ENCODE measurements around the gene SLC16A10.

SLC16A10 gene

GRCh38 chr6:111276335-111276734 lies 189.0 kb downstream of the SLC16A10 start:
- Histone ChIP-seq H3K4me1 (ENCODE audit: low read depth, poor library complexity, severe bottlenecking) (no peaks in the 10 kb centered on the region), H4K20me1 (ENCODE audit: insufficient read depth) (no peaks in the 10 kb centered on the region), H3K4me3 (IDR thresholded peaks at IDR 0.05; ENCODE audit: insufficient read depth, low read depth, low read length) (no peak overlapping the region), H3K79me2 (ENCODE audit: insufficient read depth, low read depth) (no peaks in the 10 kb centered on the region), H2AFZ (ENCODE audit: low read depth) (no peak overlapping the region), H3K27ac (no peak overlapping the region), H3K36me3 (ENCODE audit: insufficient read depth) (no peaks in the 10 kb centered on the region), H3K27me3 (ENCODE audit: insufficient read depth, low read depth) (no peaks in the 10 kb centered on the region), H3K4me2 (no peak overlapping the region), H3K9ac (no peak overlapping the region)
- TF ChIP-seq CTCF (conservative IDR thresholded peaks at IDR 0.05; ENCODE audit: low read depth, low read length), result no peak

- Histone ChIP-seq H2AFZ (ENCODE audit: low read depth) (no peak overlapping the region), H3K79me2 (ENCODE audit: insufficient read depth, low read depth) (no peaks in the 10 kb centered on the region), H3K27me3 (ENCODE audit: insufficient read depth, low read depth) (no peaks in the 10 kb centered on the region), H3K36me3 (ENCODE audit: insufficient read depth) (no peaks in the 10 kb centered on the region), H3K4me3 (IDR thresholded peaks at IDR 0.05; ENCODE audit: insufficient read depth, low read depth, low read length) (no peak overlapping the region), H3K27ac (no peak overlapping the region), H3K4me1 (ENCODE audit: low read depth, poor library complexity, severe bottlenecking) (no peaks in the 10 kb centered on the region), H4K20me1 (ENCODE audit: insufficient read depth) (no peaks in the 10 kb centered on the region), H3K4me2 (no peak overlapping the region), H3K9ac (no peak overlapping the region)
- no peak for TF ChIP-seq CTCF (conservative IDR thresholded peaks at IDR 0.05; ENCODE audit: low read depth, low read length)
These were observed 189.4 kb downstream of the SLC16A10 start for GRCh38 chr6:111276736-111277135.

GRCh38 chr6:111277819-111278218 lies 190.5 kb downstream of the SLC16A10 start:
- no peaks in the 10 kb centered on the region for H4K20me1 ChIP-seq (ENCODE audit: insufficient read depth)
- no peaks in the 10 kb centered on the region for H3K36me3 ChIP-seq (ENCODE audit: insufficient read depth)
- no peaks in the 10 kb centered on the region for H3K4me1 ChIP-seq (ENCODE audit: low read depth, poor library complexity, severe bottlenecking)
- no peak overlapping the region for H3K27ac ChIP-seq
- TF ChIP-seq CTCF (conservative IDR thresholded peaks at IDR 0.05; ENCODE audit: low read depth, low read length), result no peak
- no peaks in the 10 kb centered on the region for H3K27me3 ChIP-seq (ENCODE audit: insufficient read depth, low read depth)
- H3K9ac ChIP-seq, result no peak overlapping the region
- no peak overlapping the region for H3K4me3 ChIP-seq (IDR thresholded peaks at IDR 0.05; ENCODE audit: insufficient read depth, low read depth, low read length)
- no peak overlapping the region for H2AFZ ChIP-seq (ENCODE audit: low read depth)
- no peaks in the 10 kb centered on the region for H3K79me2 ChIP-seq (ENCODE audit: insufficient read depth, low read depth)
- H3K4me2 ChIP-seq, result no peak overlapping the region

- no peaks in the 10 kb centered on the region for H4K20me1 ChIP-seq (ENCODE audit: insufficient read depth)
- no peak for TF ChIP-seq CTCF (conservative IDR thresholded peaks at IDR 0.05; ENCODE audit: low read depth, low read length)
- no peak overlapping the region for H3K4me3 ChIP-seq (IDR thresholded peaks at IDR 0.05; ENCODE audit: insufficient read depth, low read depth, low read length)
- no peak overlapping the region for H2AFZ ChIP-seq (ENCODE audit: low read depth)
- no peak overlapping the region for H3K4me2 ChIP-seq
- no peak overlapping the region for H3K9ac ChIP-seq
- no peaks in the 10 kb centered on the region for H3K79me2 ChIP-seq (ENCODE audit: insufficient read depth, low read depth)
- no peaks in the 10 kb centered on the region for H3K27me3 ChIP-seq (ENCODE audit: insufficient read depth, low read depth)
- no peak overlapping the region for H3K27ac ChIP-seq
- H3K36me3 ChIP-seq (ENCODE audit: insufficient read depth), result no peaks in the 10 kb centered on the region
- H3K4me1 ChIP-seq (ENCODE audit: low read depth, poor library complexity, severe bottlenecking), result no peaks in the 10 kb centered on the region
These were observed 191.4 kb downstream of the SLC16A10 start for GRCh38 chr6:111278731-111279130.
